Hematopoietic multipotent progenitor cell treated with erythropoietin and hydrocortisone succinate and interleukin-3 and kit ligand, for 6 days (in vitro differentiated cells): ENCODE results near the gene GGPS1.
"Not testable (repeated sequence)": the region's sequence is repeated elsewhere in the genome, so short reads cannot be mapped to it uniquely, and the experiment has no call there.

Source experiments
- DNase-seq: peaks from one replicate; pipeline ENCODE4 v3.0.0-alpha.2; 2015

GGPS1 gene

GRCh38 chr1:235328271-235329138 lies at the start of gene GGPS1:
Gene GGPS1, plus strand, starts transcription at chr1:235328570. Its CDS starts 6,695 bp downstream, at chr1:235335265.
- peak; percentile 100 for DNase-seq

- no peak for DNase-seq
These were observed 49.5 kb upstream of the GGPS1 start for GRCh38 chr1:235278915-235279292.

GRCh38 chr1:235279694-235280093 lies 48.7 kb upstream of the GGPS1 start:
- DNase-seq, result no peak

- DNase-seq, result no peak
These were observed 47.9 kb upstream of the GGPS1 start for GRCh38 chr1:235280467-235280866.

- DNase-seq, result not testable (repeated sequence)
These were observed 44.7 kb upstream of the GGPS1 start for GRCh38 chr1:235283636-235284035.

- no peak for DNase-seq
These were observed 44.1 kb upstream of the GGPS1 start for GRCh38 chr1:235284231-235284769.

- DNase-seq, result peak; percentile 29
These were observed 41.7 kb upstream of the GGPS1 start for GRCh38 chr1:235286667-235287066.

- no peak for DNase-seq
These were observed 41.0 kb upstream of the GGPS1 start for GRCh38 chr1:235287208-235287882.

GRCh38 chr1:235289859-235290739 lies 38.3 kb upstream of the GGPS1 start:
- peak; percentile 50 for DNase-seq

- DNase-seq, result no peak
These were observed 37.4 kb upstream of the GGPS1 start for GRCh38 chr1:235290740-235291502.

GRCh38 chr1:235291599-235292091 lies 36.7 kb upstream of the GGPS1 start:
- DNase-seq, result no peak

GRCh38 chr1:235292790-235293189 lies 35.6 kb upstream of the GGPS1 start:
- no peak for DNase-seq

- no peak for DNase-seq
These were observed 34.9 kb upstream of the GGPS1 start for GRCh38 chr1:235293322-235293942.

- DNase-seq, result no peak
These were observed 32.4 kb upstream of the GGPS1 start for GRCh38 chr1:235295902-235296350.

GRCh38 chr1:235296729-235297128 lies 31.6 kb upstream of the GGPS1 start:
- no peak for DNase-seq

- peak; percentile 52 for DNase-seq
These were observed 30.8 kb upstream of the GGPS1 start for GRCh38 chr1:235297579-235297978.

GRCh38 chr1:235298758-235299157 lies 29.6 kb upstream of the GGPS1 start:
- no peak for DNase-seq

GRCh38 chr1:235299169-235299858 lies 29.1 kb upstream of the GGPS1 start:
- no peak for DNase-seq

GRCh38 chr1:235302143-235302542 lies 26.2 kb upstream of the GGPS1 start:
- no peak for DNase-seq
